Astrocyte (in vitro differentiated cells and primary cell): ENCODE measurements around the gene LYG2.

Experiments used
- CTCF ChIP-seq: IDR thresholded peaks from 2 replicates; pipeline ENCODE4 v1.5.1; 2011; ENCODE audit warnings: low read depth, mild to moderate bottlenecking, inconsistent platforms, low read length, moderate library complexity; ENCODE audit not compliant: insufficient read depth
- EZH2 ChIP-seq: IDR thresholded peaks from 2 replicates; pipeline ENCODE4 v1.6.1; 2012; ENCODE audit warnings: mild to moderate bottlenecking, low read length, inconsistent platforms; ENCODE audit not compliant: insufficient read depth

- TF ChIP-seq CTCF, result no peak
- no peak for TF ChIP-seq EZH2
These were observed 37.5 kb downstream of the LYG2 start for GRCh38 chr2:99217929-99218501.
